Left forelimb (tissue), 1 donor: ENCODE data around the gene HERPUD2.
"Not testable (repeated sequence)": the region's sequence is repeated elsewhere in the genome, so short reads cannot be mapped to it uniquely, and the experiment has no call there.

ENCODE experiments used
- DNase-seq: peaks from one replicate; pipeline ENCODE4 v3.0.0-alpha.2; 2018; ENCODE audit warnings: low spot score

HERPUD2 gene

GRCh38 chr7:35677582-35678356 lies 17.2 kb downstream of the HERPUD2 start:
- DNase-seq = no peak

DNA sequence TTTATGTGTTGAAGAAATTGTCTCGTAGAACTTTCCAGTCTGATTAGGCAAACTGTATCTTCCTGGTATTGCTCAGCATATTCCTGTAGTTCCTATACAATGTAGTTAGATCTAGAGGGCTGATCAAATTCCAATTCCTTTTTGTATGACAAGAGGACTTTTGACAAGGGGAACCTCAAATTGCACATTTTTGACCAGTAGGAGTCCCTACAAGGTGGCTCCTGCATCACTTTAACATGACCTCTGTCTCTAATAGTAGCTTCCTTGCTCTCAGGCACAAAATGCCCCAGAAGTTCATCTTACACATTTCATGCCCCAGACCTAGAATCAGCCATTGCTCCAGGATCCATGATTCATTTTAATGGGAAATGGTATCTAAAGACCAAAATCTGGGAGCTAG lies 18.7 kb downstream of the HERPUD2 start:
- no peak for DNase-seq

DNA sequence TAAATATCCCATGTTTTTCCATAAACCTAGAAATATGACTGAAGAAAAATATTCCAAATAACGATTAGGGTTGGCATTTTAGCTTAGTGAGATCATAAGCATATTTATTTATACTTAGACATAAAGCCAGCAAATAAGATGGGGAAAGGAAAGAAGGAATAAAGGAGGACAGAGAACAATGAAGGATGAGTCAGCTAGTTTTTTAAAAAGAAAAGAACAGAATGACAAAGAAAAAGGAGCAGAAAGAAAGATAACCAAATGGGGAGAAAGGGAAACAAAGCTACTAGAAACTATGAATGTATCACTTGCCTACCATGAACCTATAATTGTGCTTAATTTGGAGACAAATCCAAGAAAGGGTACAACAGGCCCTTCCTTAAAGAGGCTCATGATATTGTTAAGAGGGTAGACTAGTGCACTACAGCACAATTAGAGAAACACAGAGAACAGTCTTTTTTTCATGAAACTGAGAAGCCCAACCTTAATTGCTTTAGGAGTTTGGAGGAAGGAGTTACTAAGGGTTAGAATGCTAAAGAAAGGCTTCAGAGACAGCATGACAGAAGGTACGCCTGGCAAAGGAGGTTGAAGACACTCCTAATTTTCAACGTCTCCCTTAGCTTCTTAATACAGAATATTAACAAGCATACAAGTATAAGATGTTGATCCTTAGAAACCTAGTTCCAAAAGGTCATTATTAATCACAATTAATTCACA lies 23.9 kb downstream of the HERPUD2 start:
- DNase-seq = no peak

DNA sequence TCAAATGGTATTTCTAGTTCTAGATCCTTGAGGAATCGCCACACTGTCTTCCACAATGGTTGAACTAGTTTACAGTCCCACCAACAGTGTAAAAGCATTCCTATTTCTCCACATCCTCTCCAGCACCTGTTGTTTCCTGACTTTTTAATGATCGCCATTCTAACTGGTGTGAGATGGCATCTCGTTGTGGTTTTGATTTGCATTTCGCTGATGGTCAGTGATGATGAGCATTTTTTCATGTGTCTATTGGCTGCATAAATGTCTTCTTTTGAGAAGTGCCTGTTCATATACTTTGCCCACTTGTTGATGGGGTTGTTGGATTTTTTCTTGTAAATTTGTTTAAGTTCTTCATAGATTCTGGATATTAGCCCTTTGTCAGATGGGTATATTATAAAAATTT lies 34.5 kb downstream of the HERPUD2 start:
- DNase-seq = not testable (repeated sequence)

DNA sequence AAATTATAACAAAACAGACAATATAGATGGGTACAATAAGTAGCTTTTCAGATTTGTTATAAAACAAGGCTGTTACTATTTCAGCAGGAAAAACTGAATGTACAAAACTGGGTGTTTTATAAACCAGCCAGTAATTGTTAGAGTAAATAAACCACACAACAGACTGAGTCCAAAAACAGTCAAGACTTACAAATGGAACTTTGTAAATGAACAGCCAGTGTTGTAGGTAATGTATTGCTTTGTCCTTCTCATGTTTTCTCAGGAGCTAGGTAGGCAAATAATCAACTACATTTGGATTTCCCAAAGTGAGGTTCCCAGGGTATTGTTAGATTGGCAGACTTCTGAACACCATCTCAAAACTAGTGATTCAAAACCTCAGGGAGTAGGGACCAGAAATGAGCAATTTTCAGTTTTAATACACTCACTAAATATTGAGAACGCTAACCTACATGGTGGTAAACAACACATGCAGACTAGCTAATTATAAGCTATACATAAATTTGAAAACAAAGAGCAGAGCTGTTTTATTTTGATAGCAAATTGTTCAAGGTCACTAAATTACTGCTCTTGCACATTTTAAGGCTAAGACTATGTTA lies 36.2 kb downstream of the HERPUD2 start:
- no peak for DNase-seq

DNA sequence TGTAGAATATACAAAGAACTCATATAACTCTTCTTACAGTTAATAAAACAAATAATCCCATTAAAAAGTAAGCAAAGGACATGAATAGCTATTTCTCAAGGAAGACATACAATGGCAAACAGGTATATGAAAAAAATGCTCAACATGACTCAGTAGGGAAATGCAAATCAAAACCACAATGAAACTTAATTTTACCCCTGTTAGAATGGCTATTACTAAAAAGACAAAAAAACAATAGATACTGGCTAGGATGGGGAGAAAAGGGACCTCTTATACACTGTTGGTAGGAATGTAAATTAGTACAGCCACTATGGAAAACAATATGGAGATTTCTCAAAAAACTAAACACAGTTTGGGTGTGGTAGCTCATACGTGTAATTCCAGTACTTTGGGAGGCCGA lies 37.8 kb downstream of the HERPUD2 start:
- DNase-seq = no peak

- not testable (repeated sequence) for DNase-seq
Observed at GRCh38 chr7:35654558-35654957, 40.4 kb downstream of the HERPUD2 start.

- no peak for DNase-seq
Observed at GRCh38 chr7:35652124-35652523, 42.8 kb downstream of the HERPUD2 start.

DNA sequence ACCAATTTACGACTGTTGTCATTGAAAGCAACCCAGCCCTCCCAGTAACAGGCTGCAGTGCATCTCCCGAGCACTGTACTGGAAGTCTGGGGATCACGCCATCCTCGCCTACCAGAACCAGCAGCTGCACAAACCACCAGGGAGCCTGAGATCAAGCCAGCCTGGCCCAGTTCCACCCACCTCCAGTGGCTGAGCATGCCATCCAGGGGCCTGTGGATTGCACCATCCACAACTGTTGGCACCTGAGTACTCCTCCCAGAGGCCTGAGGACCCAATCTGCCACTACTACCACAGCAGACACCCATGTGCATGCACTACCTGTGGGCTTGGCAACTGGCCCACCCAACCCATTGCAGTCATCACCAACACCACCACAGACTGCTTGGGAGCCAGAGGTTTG lies 44.2 kb downstream of the HERPUD2 start:
- no peak for DNase-seq

DNA sequence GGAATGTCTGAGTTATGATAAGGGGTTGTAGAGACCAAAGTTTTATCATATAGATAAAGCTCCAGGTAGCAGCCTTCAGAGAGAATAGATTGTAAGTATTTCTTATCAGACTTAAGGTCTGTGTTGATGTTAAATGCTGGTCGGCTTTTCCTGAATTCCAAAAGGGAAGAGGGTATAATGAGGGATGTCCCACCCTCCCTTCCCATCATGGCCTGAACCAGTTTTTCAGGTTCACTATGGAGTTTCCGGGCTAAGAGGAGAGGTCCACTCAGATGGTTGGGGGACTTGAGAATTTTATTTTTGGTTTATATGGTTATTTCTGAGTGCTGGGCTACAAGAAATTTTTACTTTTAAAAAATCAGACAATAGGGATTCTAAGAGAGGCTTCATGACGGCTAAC lies 45.2 kb downstream of the HERPUD2 start:
- DNase-seq = no peak

DNA sequence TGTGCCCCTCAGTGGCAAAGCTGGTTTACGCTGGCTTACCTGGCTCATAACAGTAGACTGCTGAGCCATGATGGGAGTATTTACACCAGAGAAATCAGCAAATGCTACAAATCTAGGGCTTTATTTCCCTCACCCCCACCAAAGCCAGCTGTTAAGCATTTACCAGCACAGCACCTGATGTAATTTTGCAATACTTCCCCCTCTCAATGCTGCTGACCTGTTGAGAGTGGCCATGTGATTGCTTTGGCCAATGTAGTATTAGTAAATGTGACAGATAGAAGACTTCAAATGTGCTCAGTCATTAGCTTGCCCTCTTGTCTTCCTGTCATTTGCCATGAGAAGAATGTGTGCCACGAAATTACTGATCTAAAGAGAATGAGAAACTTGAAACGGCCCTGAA lies 46.6 kb downstream of the HERPUD2 start:
- DNase-seq = no peak

DNA sequence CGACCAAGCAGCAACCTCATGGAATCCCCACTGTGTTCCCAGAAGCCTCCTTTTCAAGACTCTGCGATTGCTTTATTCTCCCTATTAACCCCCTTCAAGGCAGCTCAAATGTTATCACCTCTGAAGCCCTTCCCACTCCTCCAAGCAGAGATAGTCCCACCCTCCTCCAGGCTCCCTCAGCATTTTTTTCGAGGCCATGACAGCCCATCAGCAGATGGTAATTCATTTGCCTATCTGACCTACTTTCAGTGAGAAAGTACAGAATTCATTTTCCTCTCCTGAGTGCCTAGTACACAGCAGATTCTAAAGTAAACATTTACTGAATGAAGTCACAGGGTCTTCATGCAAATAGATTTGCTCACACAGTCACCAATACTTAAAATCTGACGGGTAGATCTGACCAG lies 47.8 kb downstream of the HERPUD2 start:
- no peak for DNase-seq

GRCh38 chr7:35646289-35647023 lies 48.5 kb downstream of the HERPUD2 start:
- no peak for DNase-seq

- no peak for DNase-seq
Observed at GRCh38 chr7:35645691-35646090, 49.2 kb downstream of the HERPUD2 start.

DNA sequence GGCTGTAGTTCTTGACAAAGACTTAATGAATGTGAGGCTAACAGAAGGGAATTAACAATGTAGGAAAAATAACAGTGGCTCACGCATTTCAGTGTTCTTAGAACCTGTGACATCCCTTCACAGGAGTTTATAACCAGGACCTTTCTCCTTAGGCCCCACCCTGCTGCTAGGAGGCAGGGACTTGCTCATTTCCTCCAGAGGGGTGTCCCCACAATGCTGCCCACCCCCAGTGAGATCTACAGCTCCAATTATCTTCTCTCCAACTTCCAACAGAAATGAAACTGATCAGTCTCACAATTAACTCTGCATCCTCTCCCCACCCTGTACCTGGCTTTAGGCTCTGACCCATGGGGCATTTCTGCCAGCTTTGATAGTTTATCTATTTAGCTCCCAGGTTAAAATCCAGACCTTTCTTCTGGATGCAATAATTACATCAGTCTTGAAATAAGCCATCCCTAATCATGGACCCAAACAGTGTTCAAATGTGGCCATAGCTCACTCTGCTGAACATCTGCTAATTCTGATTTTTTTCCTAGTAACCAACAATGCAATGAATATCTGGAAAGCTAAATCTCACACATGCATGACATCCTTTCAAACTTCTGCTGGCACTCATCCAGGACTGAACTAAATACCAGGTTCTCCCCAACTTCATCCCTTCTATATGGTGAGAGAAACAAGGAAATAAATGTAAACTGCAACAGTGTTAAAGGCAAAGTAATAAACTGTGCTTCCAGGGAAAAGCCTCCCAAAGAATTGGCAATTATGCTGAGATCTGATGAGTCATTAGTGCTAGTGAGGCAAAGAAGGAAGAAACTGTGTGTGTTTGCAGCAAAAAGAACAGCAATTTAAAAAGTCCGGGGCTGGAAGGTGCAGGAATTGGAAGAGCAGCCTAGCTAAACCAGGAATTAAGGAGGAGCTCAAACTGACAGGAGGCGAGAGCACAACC lies 64.6 kb downstream of the HERPUD2 start:
- no peak for DNase-seq

GRCh38 chr7:35624299-35625186 lies 70.4 kb downstream of the HERPUD2 start:
- DNase-seq = no peak

- DNase-seq = no peak
Observed at GRCh38 chr7:35623381-35623780, 71.6 kb downstream of the HERPUD2 start.

DNA sequence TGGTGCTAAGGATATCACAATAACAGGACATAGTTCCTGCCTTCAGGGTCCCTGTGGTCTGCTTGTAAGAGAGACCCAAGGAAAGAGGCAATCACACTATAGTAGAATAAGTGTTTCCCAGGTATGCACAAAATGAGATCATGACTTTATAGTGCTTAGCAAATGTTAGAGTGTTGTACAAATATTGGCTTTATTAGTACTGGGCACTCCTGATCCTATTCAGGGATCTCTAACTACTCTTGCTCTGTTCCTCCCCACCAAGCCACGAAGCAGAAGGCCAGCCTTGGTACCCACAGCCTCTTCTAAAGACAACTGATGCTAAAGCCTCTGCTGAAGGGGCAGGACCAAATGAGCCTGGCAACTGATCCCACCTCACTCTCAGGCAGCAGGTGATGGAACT lies 75.1 kb downstream of the HERPUD2 start:
- DNase-seq = no peak

DNA sequence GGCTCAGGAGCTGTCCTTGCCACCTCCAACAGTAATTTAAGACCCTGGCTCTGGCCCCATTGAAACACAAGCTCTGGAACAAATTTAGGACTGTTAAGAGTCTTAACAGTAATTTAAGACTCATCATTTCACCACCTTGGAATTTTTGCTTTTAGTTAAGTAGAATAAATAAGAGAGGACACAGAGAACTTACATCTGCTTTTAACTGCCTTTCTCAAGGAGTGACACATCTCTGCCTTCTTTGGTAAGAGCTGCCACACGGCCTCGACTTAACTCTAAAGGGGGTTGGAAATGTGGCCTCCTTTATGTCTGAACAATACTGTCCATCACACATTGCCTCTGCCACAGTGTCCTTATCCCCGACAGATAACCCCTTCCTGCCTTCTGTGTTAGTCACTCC lies 77.9 kb downstream of the HERPUD2 start:
- no peak for DNase-seq

GRCh38 chr7:35613150-35613549 lies 81.8 kb downstream of the HERPUD2 start:
- no peak for DNase-seq
